ENCODE data around the gene SKOR1. TPM values are rescaled to one million over a fixed set of nuclear protein-coding genes. Genes with fewer than 3 reads are reported as not detected.

SKOR1 gene
- total and polyA plus RNA-seq, 2 of the 13 experiments (the other 11 are each of a cell fraction or from before 2014, with no cell fraction given), result 0.09 to 0.11 TPM

DNA sequence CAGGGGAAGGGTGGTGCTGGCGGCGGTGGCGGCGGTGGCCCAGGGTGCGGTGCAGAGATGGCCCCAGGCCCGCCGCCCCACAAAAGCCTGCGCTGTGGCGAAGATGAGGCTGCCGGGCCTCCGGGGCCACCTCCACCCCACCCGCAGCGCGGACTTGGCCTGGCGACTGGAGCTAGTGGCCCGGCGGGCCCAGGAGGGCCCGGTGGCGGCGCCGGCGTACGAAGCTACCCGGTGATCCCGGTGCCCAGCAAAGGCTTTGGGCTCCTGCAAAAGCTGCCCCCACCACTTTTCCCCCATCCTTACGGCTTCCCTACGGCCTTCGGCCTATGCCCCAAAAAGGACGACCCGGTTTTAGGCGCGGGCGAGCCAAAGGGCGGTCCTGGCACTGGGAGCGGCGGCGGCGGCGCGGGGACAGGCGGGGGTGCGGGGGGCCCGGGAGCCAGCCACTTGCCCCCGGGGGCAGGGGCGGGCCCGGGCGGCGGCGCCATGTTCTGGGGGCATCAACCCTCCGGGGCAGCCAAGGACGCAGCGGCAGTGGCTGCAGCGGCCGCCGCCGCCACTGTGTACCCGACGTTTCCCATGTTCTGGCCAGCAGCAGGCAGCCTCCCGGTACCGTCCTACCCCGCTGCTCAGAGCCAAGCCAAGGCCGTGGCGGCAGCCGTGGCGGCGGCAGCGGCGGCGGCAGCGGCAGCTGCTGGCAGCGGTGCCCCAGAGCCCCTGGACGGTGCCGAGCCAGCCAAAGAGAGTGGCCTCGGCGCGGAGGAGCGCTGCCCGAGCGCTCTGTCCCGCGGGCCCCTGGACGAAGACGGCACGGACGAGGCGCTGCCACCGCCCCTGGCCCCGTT lies 1.6 kb downstream of the SKOR1 start:
- Histone ChIP-seq H3K9me3 (ENCODE audit: low read length) (no peaks in the 10 kb centered on the region), H3K27ac (ENCODE audit: extremely low read length, insufficient read depth, low read length) (no peak overlapping the region), H3K27me3 (ENCODE audit: control insufficient read depth in 1 of 2, insufficient read depth in 2 of 2, low read length in 2 of 2) (peaks cover 13 to 70% of the 10 kb centered on the region in 2 experiments), H3K4me2 (ENCODE audit: low read depth, low read length) (no peak overlapping the region), H3K36me3 (replicated peaks in 1 of 2; ENCODE audit: control insufficient read depth in 1 of 2, insufficient read depth in 2 of 2, low read length in 2 of 2) (no peaks in the 10 kb centered on the region), H3K4me3 (replicated peaks in 1 of 3; ENCODE audit: insufficient read depth in 1 of 3, low read depth in 2 of 3, low read length in 3 of 3) (no peak overlapping the region), H4K20me1 (ENCODE audit: insufficient read depth, low read length) (no peaks in the 10 kb centered on the region), H3K79me2 (ENCODE audit: insufficient read depth, low read length) (no peaks in the 10 kb centered on the region), H2AFZ (ENCODE audit: low read length) (no peak overlapping the region), H3K4me1 (ENCODE audit: insufficient read depth, low read length) (no peaks in the 10 kb centered on the region), H3K9ac (ENCODE audit: insufficient read depth, low read depth, low read length) (no peak overlapping the region)
- BruUV-seq (replicated peaks), result no TSS peak
- ChIA-PET POLR2A (no interaction called here), CTCF (ENCODE audit: low intra/inter-chr PET ratio, low total read pairs) (no interaction called here)
- intact Hi-C loops (cut with micrococcal nuclease; ENCODE audit: unreplicated experiment), result no loop called here
- FAIRE-seq (no peak), DNase-seq (ENCODE audit: low spot score) (no peak), ATAC-seq (peak; percentile 20; the same call in 2 of the 3 replicates)
- in situ Hi-C loops (cut with HindIII; ENCODE audit: extremely low pct_ligation_motif_present, low pct_unique_long_range_greater_than_20kb), result no loop called here
- TF ChIP-seq BCLAF1 (IDR thresholded peaks at IDR 0.05), result no peak
- TF ChIP-seq KLF16 (CRISPR knock-in tag; IDR thresholded peaks at IDR 0.05), result no peak
- TF ChIP-seq ZBED4 (CRISPR knock-in tag; IDR thresholded peaks at IDR 0.05; ENCODE audit: borderline replicate concordance), result no peak
- TF ChIP-seq, protein P1, sequence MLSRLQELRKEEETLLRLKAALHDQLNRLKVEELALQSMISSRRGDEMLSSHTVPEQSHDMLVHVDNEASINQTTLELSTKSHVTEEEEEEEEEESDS (CRISPR knock-in tag; IDR thresholded peaks at IDR 0.05; ENCODE audit: borderline replicate concordance), result no peak
- TF ChIP-seq SP1 (IDR thresholded peaks at IDR 0.05), result no peak
- TF ChIP-seq SP1 (CRISPR knock-in tag; IDR thresholded peaks at IDR 0.05), result no peak
- WGBS (ENCODE audit: low lambda C conversion rate), result 96% methylated on average over 23 of the region's 88 CpGs

Data from HepG2 (cell line).